ENCODE measurements around the gene CUBN. TPM values are rescaled to one million over a fixed set of nuclear protein-coding genes. Genes with fewer than 3 reads are reported as not detected.

The CUBN gene
- total RNA-seq, 3 donors from 2014 or later: 0.31 to 1.9 (median 0.38) TPM

GRCh38 chr10:17077346-17077781 lies 52.2 kb downstream of the CUBN start:
- DNase-seq (no peak), ATAC-seq (no peak)
- H3K4me3 ChIP-seq: no peak overlapping the region
- H3K4me1 ChIP-seq (ENCODE audit: low read depth): no peaks in the 10 kb centered on the region
- intact Hi-C loops (cut with DNase I, micrococcal nuclease): no loop called here
- no peaks in the 10 kb centered on the region for H3K9me3 ChIP-seq
- no peak for TF ChIP-seq CTCF (IDR thresholded peaks at IDR 0.05)
- no peaks in the 10 kb centered on the region for H3K36me3 ChIP-seq (ENCODE audit: low read depth)

- Histone ChIP-seq H3K4me1 (ENCODE audit: low read depth) (no peaks in the 10 kb centered on the region), H3K9me3 (no peaks in the 10 kb centered on the region), H3K36me3 (ENCODE audit: low read depth) (no peaks in the 10 kb centered on the region), H3K4me3 (no peak overlapping the region)
- DNase-seq (no peak), ATAC-seq (no peak)
- intact Hi-C loops (cut with DNase I, micrococcal nuclease): no loop called here
- no peak for TF ChIP-seq CTCF (IDR thresholded peaks at IDR 0.05)
Observed at GRCh38 chr10:17076626-17077345, 52.8 kb downstream of the CUBN start.

- intact Hi-C loops (cut with DNase I, micrococcal nuclease): no loop called here
- H3K36me3 ChIP-seq (ENCODE audit: low read depth): no peaks in the 10 kb centered on the region
- no peak for TF ChIP-seq CTCF (IDR thresholded peaks at IDR 0.05)
- ATAC-seq (peak; percentile 54), DNase-seq (no peak)
- no peak overlapping the region for H3K4me3 ChIP-seq
- H3K9me3 ChIP-seq: no peaks in the 10 kb centered on the region
- H3K4me1 ChIP-seq (ENCODE audit: low read depth): no peaks in the 10 kb centered on the region
Observed at GRCh38 chr10:17075533-17076359, 53.9 kb downstream of the CUBN start.

GRCh38 chr10:17074541-17074847 lies 55.1 kb downstream of the CUBN start:
- no peak for ATAC-seq

More at GRCh38 chr10:17074541-17074847, 55.1 kb downstream of the CUBN start:
- intact Hi-C loops (cut with DNase I, micrococcal nuclease): no loop called here
- no peak for DNase-seq
- TF ChIP-seq CTCF (IDR thresholded peaks at IDR 0.05): no peak
- no peaks in the 10 kb centered on the region for H3K9me3 ChIP-seq
- H3K4me1 ChIP-seq (ENCODE audit: low read depth): no peaks in the 10 kb centered on the region
- H3K4me3 ChIP-seq: no peak overlapping the region
- no peaks in the 10 kb centered on the region for H3K36me3 ChIP-seq (ENCODE audit: low read depth)

Data from mucosa of descending colon (tissue), 3 donors.